Urothelium cell line (cell line): Measurements from ENCODE around the gene SRSF4.
A peak's percentile ranks its signal among the peaks of the same experiment; 100 is the strongest.

Source experiments
- DNase-seq: peaks from one replicate; pipeline ENCODE4 v3.0.0; 2011; ENCODE audit warnings: low spot score, mixed read lengths
- FAIRE-seq: peaks from 2 replicates; lab custom pipeline; 2011; peaks lifted over from hg19 to GRCh38; lab: Jason Lieb, UNC

Gene SRSF4

DNA sequence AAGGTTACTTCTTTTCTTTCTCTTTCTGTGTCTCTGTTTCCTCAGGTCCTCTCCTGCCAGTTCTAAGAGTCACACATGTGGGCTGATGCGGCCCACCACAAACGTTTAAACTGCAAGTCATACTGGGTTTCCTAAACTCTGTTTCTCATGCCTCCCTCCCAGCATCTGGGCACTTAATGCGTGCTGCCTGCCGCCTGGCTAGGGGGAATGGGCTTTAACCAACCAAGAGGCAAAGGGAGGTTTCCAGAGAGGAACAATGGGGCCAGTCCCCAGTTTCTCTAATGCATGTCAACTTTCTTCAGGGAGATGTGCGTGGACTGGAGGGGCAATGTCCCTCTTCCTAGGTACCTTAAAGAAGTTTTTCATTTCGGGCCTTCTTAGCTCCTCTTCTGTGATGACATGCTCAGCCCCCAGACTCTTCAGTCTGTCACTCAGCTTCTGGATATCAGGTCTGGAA is 19.9 kb upstream of the SRSF4 start:
- no peak for FAIRE-seq

DNA sequence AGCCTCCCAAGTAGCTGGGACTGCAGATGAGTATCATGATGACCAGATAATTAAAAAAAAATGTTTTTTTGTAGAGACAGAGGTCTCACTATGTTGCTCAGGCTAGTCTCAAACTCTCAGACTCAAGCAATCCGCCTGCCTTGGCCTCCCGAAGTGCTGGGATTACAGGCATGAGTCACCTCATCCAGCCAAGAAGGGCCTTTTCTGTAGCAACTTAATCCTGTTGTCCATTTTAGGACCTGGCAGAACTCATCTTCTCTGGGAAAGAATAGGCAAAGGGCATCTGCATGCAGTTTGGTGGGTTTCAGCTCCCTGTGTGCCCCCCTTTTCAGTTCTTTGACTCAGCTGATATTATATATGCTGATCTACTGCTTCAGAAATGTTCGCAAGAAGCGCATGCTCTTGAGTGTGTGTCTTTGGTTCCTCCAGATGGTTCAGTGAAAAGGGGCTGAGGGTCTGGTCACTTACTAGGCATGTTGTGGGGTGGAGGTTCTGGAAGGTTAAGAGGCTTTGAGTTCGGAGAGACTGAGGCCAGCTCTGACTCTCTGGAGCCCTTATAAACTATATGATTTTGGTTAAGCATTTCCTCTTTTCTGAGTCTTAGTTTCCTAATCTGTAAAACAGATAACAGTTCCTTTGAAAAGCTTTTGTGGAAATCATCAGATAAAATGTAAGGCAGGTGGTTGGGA is 19.4 kb upstream of the SRSF4 start:
- FAIRE-seq (no peak), DNase-seq (no peak)

More for the DNA sequence above, 19.9 kb upstream of the SRSF4 start:
- DNase-seq: no peak

DNA sequence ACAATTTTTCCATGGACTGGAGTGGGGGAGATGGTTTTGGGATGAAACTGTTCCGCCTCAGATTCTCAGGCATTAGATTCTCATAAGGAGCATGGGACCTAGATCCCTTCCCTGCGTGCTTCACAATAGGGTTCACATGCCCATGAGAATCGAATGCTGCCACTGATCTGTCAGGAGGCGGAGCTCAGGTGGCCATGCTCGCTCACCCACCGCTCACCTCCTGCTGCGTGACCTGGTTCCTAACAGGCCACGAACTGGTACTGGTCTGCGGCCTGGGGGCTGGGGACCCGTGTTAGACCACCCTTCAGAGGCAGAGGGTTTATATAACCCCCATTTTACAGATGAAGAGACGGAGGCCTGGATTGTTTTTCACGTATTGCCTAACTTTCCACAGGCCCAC is 16.3 kb upstream of the SRSF4 start:
- DNase-seq: no peak
- FAIRE-seq: no peak

DNA sequence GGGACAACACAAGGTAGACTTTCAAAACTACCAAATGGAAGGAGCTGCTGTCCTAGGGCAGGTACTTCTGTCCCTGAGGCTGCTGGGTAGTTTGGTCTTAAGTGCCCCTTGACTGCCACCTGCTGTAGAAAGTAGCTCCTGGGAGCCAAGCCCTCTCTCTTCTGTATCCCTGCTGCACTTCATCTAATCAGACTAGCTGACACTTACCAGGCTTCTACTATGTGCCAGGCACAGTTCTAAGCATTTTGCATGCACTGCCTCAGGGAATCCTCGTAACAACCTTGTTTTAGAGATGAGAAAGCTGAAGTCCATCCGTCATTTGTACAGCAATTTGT is 15.9 kb upstream of the SRSF4 start:
- no peak for FAIRE-seq
- peak; percentile 33 for DNase-seq

DNA sequence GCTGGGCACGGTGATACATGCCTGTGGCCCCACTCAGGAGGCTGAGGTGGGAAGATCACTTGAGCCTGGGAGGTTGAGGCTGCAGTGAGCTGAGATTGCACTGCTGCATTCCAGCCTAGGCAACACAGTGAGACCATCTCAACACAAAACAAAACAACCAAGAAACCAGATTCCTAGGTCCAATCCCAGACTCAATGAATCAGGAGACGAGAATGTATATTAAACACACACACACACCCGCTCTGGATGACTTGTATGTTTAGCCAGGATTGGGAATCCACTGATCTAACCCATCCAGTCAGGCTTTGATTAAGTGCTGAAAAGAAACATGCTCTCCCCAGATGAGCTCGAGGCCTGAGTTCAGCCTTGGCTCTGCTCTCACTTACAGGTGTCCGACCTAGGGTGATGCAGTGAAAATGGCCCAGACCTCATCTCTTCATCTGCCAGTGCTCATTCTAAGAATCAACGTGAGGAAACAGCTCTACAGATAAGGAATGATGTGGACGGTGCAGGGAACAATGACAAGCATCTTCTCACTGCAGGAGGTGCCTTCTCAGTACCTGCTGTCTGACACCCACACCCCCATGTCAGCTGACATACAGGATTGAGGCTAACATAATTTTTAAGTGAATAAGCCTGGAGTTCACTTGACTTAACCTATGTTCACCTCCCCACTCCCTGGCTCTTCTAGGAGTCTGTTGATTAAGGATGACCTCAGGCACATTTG is 15.3 kb upstream of the SRSF4 start:
- FAIRE-seq (no peak), DNase-seq (no peak)

DNA sequence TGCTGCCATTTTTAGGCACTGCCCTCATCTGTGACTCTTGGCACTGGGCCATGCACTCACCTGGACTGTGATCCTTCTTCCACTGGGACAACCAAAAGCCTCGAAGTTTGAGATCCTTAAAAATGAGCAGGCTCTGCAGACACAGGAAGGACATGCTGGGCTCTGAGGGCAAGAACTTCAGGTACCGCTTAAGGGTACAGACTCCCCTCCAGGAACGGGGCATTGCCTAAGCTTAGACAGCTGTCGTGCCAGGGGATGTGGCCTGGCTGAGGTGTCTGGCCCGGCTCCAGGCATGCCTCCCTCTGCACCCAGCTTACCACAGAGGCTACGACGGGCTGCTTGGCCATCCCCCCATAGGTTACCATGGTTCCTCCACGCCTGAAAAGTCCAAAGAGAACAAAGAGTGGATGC is 14.2 kb upstream of the SRSF4 start:
- DNase-seq (no peak), FAIRE-seq (no peak)

DNA sequence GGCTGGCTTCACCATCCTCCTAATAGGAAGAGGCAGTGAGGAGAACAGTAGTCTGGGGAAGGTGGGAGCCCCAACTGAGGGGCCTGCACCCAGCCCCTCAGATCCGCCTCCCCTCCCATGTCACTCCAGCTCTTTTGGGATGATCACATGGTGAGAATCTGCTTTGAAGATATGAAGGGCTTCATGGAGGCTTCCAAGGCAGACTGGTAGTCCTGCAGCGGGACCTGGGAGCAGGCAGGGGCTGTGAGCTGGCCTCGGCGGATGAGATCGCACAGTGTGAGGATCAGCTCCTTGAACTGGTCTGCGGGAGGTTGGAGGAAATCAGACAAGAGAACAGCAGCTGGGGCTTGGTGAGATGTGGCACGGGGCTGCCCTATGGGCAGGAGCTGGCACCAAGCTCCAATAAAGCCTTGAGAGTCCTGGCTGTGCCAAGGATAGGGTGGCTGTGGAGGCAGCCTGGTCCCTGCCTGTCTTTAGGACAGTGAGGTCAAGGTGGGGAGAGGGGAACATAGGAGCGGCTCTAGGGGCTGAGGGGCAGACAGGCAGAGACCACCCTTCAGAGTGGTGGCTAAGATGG is 12.3 kb upstream of the SRSF4 start:
- FAIRE-seq: no peak

DNA sequence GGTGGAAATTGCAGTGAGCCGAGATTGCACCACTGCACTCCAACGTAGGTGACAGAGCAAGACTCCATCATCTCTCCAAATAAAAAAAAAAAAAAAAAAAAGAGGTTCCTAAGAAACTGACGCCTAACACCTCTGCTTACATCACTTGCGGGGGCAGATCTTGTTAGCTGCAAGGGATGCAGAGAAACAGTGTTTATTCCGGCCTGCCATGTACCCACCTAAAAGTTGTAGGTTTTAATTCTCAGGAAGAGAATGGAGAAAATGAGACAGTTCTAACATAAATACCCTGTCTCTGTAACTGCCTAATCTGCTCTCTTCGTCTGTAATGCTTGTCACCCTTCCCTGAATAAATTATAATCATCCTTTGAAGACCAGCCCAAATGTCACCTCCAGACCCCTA is 9.0 kb upstream of the SRSF4 start:
- FAIRE-seq (no peak), DNase-seq (no peak)

More for the DNA sequence above, 12.3 kb upstream of the SRSF4 start:
- no peak for DNase-seq

DNA sequence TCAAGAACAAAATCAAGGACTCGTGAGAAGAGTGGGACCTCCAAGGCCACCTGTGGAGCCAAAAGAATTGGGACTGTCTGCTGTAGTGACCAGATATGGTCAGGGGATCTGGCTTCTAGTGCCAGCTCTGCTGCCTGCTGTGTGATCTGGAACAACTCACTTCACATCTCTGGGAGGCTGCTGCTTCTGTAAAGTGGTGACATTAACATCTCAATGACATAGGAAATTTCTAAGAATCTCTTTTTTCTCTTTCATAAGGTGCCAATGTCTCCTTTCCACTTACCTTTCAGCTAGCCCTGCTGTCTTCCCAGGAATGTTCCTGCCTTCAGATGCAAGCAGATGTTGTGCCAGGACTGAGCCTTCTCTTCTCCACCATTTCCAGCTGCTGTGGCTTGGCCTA is 5.0 kb upstream of the SRSF4 start:
- FAIRE-seq: no peak
- DNase-seq: no peak

DNA sequence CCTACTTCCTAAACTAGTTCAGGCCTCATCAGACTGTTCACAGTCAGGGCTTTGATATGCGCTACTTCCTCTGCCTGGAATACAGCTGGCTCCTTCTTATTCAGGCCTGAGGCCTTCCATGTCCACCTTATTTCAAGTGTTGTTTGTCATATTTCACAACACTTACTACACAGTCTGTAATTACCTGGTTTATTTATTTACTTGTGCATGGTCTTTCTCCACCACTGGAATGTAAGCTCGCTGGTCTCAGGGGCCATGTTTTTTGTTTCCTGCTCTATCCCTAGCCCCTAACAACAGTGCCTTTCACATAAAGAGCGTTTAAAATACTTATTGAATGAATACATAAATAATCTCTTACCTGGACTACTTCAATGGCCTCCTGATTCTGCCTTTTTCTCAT is 4.6 kb upstream of the SRSF4 start:
- no peak for DNase-seq
- no peak for FAIRE-seq

DNA sequence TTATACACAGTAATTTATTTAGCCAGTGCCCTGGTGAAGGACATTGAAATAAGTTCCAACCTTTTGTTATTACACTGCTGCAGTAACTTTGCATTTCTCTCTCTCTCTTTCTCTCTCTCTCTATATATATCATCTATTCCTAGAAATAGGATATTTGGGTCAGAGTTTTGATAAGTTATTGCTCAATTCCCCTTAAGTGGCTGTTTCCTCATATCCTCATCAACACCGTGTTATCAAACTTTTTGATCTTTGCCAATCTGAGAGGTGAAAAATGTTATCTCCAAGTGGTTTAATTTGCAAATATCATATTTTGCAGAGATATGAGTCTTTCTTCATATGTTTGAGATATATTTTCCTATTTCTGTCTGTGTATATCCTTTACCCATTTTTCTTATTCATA is 1.6 kb upstream of the SRSF4 start:
- FAIRE-seq (no peak), DNase-seq (no peak)

DNA sequence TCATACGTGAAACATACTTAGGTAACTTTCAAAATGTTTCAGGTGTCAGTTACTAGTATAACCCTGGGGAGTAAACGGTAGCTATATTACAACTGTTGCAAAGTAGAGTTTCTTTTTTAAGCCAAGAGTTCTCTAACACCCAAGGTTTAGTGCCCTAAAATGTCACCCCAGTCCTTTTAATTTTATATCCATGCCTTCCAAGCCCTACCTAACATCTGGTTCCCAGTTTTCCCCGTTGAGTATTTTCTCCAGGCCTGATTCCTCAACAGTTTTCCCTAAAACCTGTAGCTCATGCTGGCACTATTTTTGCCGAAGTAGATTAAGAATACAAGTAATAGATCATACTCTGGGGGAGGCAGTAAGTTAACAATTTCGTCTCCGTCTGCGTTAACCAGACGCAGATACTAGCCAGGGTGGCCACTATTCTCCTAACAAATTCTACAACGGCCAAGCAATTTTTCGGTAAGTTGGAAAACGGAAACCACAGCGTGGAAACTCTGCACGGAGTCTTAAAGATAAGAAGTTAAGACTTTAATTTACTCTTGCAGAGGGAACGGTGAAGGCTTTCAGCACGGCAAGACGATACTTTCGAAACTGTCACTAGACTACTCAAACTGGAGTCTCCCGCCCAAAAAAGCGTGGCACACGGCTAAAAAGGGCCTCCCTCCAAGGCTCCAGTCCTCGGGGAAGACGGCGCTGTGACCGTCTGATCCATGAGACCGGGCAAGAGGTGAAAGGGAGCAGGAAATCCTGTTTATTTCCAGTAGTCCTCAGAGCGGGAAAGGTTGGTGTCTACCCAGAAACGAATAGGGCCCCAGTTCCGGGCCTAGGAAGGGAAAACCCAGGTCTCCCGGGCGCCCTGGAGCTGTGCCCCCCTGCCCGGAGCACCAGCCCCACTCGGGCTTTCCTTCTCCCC is 945 bp downstream of the SRSF4 start:
- DNase-seq: no peak
- no peak for FAIRE-seq

DNA sequence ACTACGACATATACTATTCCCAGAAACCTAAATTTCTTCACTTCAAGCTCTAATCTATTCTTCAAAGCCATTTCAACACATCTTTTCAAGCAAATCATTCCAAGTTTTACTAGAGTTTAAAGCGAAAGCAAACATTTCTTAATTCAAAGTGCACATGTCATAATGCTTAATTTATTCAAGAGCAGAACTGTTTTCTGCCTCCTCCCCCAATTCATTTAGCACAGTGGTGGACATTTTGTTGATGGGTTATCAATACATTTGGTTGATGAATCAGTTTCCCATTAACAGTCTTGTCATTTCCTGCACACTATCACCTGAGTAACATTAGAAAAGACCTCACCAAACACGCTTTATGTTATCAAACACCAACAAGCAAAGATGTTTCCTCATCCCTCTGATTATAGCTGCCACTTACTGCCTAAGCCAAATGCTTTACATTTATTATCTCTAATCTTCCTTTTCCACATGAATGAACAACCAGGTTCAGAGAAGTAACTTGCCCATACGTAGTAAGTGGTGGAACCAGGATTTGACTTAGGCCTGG is 2.0 kb downstream of the SRSF4 start:
- FAIRE-seq: no peak

DNA sequence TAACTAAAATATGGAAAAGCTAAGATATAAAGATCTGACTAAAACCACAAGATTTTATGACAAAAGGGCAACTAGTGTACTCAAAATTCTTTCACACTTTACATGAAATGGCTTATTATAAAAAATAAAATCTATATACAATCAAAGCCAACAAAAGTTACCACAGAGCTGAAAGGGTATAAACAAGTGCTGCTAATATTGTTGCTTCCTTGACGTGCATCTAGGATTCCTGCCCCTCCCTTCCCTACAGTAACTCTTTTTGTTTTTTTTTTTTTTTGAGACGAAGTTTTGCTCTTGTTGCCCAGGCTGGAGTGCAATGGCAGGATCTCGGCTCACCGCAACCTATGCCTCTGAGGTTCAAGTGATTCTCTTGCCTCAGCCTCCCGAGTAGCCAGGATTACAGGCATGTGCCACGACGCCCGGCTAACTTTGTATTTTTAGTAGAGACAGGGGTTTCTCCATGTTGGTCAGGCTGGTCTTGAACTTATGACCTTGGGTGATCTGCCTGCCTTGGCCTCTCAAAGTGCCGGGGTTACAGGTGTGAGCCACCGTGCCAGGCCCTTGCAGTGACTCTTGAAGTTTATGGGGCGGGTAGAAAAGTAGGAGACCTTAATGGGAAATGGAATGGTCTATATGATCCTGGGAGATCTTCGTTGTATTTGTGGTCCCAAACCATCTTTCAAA is 4.5 kb downstream of the SRSF4 start:
- FAIRE-seq (no peak), DNase-seq (no peak)

More for the DNA sequence above, 2.0 kb downstream of the SRSF4 start:
- DNase-seq: no peak

DNA sequence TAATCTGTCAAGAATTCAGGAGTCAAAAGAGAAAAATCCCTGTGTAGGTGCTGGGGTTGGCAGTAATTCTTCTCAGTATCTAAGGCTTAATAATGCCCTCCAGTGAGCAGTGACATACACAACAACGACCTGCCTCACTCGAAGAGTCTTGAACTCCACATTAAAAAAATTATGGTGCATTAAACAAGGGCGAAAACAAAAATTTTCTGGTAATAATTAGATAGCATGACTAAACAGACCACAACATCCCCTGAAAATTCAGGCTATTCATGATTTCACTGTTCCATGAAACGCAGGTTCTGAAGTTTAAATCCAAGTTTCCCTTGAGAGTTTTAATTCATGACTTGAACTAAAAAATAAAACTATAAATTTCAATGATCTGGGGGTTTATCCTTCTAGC is 5.1 kb downstream of the SRSF4 start:
- no peak for DNase-seq
- FAIRE-seq: no peak

DNA sequence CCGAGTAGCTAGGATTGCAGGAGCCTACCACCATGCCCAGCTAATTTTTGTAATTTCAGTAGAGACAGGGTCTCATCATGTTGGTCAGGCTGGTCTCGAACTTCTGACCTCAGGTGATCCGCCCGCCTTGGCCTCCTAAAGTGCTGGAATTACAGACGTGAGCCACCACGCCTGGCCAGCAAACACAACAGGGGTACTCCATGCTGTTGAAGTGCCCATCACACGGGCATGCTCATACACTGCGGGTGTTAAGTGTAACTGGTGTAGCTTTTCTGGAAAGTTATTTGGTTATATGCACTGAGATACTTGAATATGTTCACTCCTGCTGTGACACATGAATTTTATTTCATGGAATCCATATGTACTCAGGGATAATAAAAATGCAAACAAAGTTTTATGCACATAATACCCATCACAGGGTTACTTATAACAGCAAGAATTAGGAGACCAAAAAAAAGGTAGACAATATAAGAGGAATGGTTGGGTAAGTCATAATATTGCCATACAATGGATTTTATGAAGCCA is 9.2 kb downstream of the SRSF4 start:
- DNase-seq (no peak), FAIRE-seq (no peak)

DNA sequence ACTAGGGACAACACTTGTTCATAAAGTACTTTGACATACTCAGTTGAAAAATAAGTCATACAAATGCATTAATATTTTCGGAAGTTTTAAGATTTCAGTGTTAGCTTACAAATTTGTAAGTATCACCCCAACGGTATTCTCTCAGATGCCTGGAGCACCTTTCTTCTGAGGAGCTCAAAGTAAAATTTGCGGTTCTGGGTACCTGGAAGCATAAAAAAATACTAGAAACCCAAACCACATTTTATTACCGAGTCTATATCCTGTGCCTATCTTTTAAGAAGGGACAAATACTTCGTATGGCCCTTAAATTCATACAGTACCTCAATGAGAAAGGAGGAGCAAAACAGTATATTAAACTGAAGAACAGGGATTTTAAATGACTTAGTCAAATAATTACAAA is 10.2 kb downstream of the SRSF4 start:
- DNase-seq: no peak
- FAIRE-seq: no peak

DNA sequence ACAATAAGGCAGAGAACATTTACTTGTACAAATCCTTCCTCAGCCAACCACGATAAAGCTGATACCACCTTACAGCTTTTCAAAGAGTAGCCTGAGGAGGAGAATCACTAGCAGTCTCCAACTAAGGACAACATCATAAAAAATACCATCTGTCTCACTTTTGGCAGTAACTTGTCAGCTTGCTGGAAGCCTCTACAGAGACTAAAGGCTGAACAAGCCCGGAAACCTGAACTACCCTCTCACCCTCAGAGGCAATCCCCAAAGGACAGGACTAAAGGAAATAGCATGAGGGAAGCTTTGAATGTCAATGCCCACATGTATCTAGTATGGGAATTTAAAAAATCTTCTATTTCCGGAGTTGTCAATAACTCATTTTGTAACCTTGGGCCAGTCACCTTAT is 10.6 kb downstream of the SRSF4 start:
- FAIRE-seq (no peak), DNase-seq (no peak)

DNA sequence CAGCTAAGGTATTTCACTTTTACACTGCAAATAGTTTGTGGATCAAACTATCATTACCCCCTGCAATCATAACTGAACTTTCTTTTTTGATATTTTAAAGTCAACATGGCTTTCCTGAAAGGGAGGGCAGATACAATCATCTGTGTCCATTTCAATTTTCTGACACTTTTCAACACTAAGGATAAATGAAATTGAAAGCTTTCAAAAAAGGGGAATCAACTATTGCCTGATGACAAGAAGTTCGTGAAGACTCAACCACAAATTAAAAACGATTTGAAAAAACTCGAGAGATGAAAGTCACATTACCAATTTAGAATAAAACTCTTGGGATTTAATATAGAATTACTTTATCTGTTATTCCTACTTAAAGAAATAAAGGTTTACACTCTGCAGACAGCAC is 11.7 kb downstream of the SRSF4 start:
- no peak for DNase-seq
- FAIRE-seq: no peak

DNA sequence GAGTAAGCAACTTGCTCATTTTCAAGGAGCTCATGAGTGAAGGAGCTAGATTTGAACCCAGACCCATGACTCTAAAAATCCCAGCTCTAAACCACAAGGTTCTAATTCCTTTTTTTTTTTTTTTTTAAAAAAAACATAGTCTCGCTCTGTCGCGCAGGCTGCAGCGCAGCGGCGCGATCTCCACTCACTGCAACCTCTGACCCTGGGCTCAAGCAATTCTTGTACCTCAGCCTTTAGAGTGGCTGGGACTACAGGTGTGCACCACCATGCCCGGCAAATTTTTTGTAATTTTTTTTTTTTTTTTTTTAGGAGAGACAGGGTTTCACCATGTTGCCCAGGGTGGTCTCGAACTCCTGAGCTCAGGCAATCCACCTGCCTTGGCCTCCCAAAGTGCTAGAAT is 13.8 kb downstream of the SRSF4 start:
- DNase-seq (no peak), FAIRE-seq (no peak)
